K562 (cell line): ENCODE data around the gene HSDL1. TPM values are rescaled to one million over a fixed set of nuclear protein-coding genes. Genes with fewer than 3 reads are reported as not detected.

Source experiments
- ATF6 ChIP-seq: sonication (generic); formaldehyde crosslinking; IDR thresholded peaks from 2 replicates; pipeline ENCODE4 v1.4.0; 2020; ENCODE audit warnings: mild to moderate bottlenecking, missing genetic modification reagents
- EWSR1 ChIP-seq: fragments of 450-650 bp; IDR thresholded peaks from 2 replicates; pipeline ENCODE4 v1.6.1; 2018; ENCODE audit warnings: borderline replicate concordance, mild to moderate bottlenecking, low read depth, moderate library complexity; ENCODE audit not compliant: partially characterized antibody
- POLR2AphosphoS5 ChIP-seq: IDR thresholded peaks from 2 replicates; pipeline ENCODE4 v1.6.1; 2011; ENCODE audit warnings: mild to moderate bottlenecking, low read depth, low read length, moderate library complexity; ENCODE audit not compliant: control insufficient read depth, insufficient read depth
- SMAD1 ChIP-seq: fragments of 150-350 bp; IDR thresholded peaks from 2 replicates; pipeline ENCODE4 v1.6.1; 2014; ENCODE audit warnings: low read length, low read depth; ENCODE audit not compliant: partially characterized antibody
- SMARCE1 ChIP-seq: fragments of 450-650 bp; IDR thresholded peaks from 2 replicates; pipeline ENCODE4 v1.7.1; 2016; ENCODE audit warnings: mild to moderate bottlenecking
- YY1 ChIP-seq, 3 experiments: IDR thresholded peaks; 2 replicates each; pipeline ENCODE4 v1.6.1; 2011; ENCODE audit warnings: low read length in 2 of 3, mild to moderate bottlenecking in 2 of 3, moderate library complexity in 2 of 3, borderline replicate concordance in 1 of 3, control low read depth in 1 of 3, low read depth in 1 of 3; ENCODE audit not compliant: insufficient read depth in 3 of 3, insufficient replicate concordance in 2 of 3, control insufficient read depth in 1 of 3, insufficient read length in 1 of 3; ENCODE audit errors: extremely low read depth in 1 of 3
- ZNF12 ChIP-seq: sonication (generic); formaldehyde crosslinking; IDR thresholded peaks from 2 replicates; pipeline ENCODE4 v1.4.0; 2020; ENCODE audit warnings: mild to moderate bottlenecking, missing genetic modification reagents
- polyA plus RNA-seq, 8 experiments: library from polyadenylated mRNA; depleted of rRNA in 4 of 8; stranded (reverse) in 5 of 8; unstranded in 3 of 8; fragments of >200 nt; fragmentation: Nextera tagmentation in 2 of 8; fragmentation: Illumina TruSeq in 1 of 8; extraction: Ambion mirVana in 2 of 8; extraction: Trizol in 1 of 8; gene quantifications; 2 replicates each; pipeline versions ENCODE4 v1.2.1 to v1.2.3, GENCODE V29; 2011 to 2014; ENCODE audit warnings: inconsistent platforms in 1 of 8, missing spikeins in 1 of 8
- total RNA-seq, 7 experiments: library from RNA; depleted of rRNA in 6 of 7; stranded (reverse); fragments of >200 nt in 6 of 7; fragmentation: Illumina TruSeq in 2 of 7; extraction: Trizol in 2 of 7; gene quantifications; 2 replicates each; pipeline versions ENCODE4 v1.2.1 to v1.2.3, GENCODE V29; 2011 to 2021; ENCODE audit warnings: low replicate concordance in 1 of 7
- TF ChIP-seq, protein P1 (sequence below): IDR thresholded peaks from 2 replicates; pipeline ENCODE4 v1.6.1; 2011; ENCODE audit warnings: borderline replicate concordance, low read depth, mild to moderate bottlenecking, moderate library complexity, low read length; ENCODE audit not compliant: insufficient read depth, poor library complexity, severe bottlenecking
- TF ChIP-seq, protein P2 (sequence below): sonication (generic); formaldehyde crosslinking; IDR thresholded peaks from 2 replicates; pipeline ENCODE4 v1.8.0; 2022; ENCODE audit warnings: missing genetic modification reagents, mild to moderate bottlenecking, borderline replicate concordance

HSDL1 gene
- total and polyA plus RNA-seq, 9 of the 15 experiments (the other 6 are each of a cell fraction or from before 2014, with no cell fraction given) = 14.8 to 41.2 (median 27.7) TPM

GRCh38 chr16:84155771-84156170, 10.8 kb upstream of the HSDL1 start (continued):
- TF ChIP-seq, protein P1, sequence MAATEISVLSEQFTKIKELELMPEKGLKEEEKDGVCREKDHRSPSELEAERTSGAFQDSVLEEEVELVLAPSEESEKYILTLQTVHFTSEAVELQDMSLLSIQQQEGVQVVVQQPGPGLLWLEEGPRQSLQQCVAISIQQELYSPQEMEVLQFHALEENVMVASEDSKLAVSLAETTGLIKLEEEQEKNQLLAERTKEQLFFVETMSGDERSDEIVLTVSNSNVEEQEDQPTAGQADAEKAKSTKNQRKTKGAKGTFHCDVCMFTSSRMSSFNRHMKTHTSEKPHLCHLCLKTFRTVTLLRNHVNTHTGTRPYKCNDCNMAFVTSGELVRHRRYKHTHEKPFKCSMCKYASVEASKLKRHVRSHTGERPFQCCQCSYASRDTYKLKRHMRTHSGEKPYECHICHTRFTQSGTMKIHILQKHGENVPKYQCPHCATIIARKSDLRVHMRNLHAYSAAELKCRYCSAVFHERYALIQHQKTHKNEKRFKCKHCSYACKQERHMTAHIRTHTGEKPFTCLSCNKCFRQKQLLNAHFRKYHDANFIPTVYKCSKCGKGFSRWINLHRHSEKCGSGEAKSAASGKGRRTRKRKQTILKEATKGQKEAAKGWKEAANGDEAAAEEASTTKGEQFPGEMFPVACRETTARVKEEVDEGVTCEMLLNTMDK = no peak
- TF ChIP-seq ATF6 (CRISPR knock-in tag) (no peak), EWSR1 (no peak), YY1 (IDR thresholded peaks at IDR 0.05; ENCODE audit: borderline replicate concordance in 1 of 3, control insufficient read depth in 1 of 3, extremely low read depth in 1 of 3, insufficient read depth in 3 of 3, insufficient read length in 1 of 3, insufficient replicate concordance in 2 of 3, low read depth in 1 of 3, low read length in 2 of 3) (no peak), ZNF12 (no peak), POLR2AphosphoS5 (no peak), SMAD1 (no peak), SMARCE1 (no peak)
- TF ChIP-seq, protein P2, sequence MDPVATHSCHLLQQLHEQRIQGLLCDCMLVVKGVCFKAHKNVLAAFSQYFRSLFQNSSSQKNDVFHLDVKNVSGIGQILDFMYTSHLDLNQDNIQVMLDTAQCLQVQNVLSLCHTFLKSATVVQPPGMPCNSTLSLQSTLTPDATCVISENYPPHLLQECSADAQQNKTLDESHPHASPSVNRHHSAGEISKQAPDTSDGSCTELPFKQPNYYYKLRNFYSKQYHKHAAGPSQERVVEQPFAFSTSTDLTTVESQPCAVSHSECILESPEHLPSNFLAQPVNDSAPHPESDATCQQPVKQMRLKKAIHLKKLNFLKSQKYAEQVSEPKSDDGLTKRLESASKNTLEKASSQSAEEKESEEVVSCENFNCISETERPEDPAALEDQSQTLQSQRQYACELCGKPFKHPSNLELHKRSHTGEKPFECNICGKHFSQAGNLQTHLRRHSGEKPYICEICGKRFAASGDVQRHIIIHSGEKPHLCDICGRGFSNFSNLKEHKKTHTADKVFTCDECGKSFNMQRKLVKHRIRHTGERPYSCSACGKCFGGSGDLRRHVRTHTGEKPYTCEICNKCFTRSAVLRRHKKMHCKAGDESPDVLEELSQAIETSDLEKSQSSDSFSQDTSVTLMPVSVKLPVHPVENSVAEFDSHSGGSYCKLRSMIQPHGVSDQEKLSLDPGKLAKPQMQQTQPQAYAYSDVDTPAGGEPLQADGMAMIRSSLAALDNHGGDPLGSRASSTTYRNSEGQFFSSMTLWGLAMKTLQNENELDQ (CRISPR knock-in tag) = no peak
